SIG-M5 (cell line): Measurements from ENCODE around the gene ZBED3.

Source experiments
- DNase-seq: peaks from one replicate; lab custom pipeline; 2025; lab: John Stamatoyannopoulos, UW

Gene ZBED3

GRCh38 chr5:77076961-77077828, 9.9 kb downstream of the ZBED3 start:
- no peak for DNase-seq

- DNase-seq = no peak
Observed at GRCh38 chr5:77074745-77075144, 12.3 kb downstream of the ZBED3 start.

GRCh38 chr5:77073667-77074066, 13.4 kb downstream of the ZBED3 start:
- DNase-seq = no peak

- DNase-seq = no peak
Observed at GRCh38 chr5:77066823-77067442, 20.2 kb downstream of the ZBED3 start.

- DNase-seq = peak; percentile 27
Observed at GRCh38 chr5:77066184-77066583, 20.9 kb downstream of the ZBED3 start.

- DNase-seq = peak; percentile 41
Observed at GRCh38 chr5:77065256-77065655, 21.8 kb downstream of the ZBED3 start.

- no peak for DNase-seq
Observed at GRCh38 chr5:77064040-77064439, 23.0 kb downstream of the ZBED3 start.

- DNase-seq = no peak
Observed at GRCh38 chr5:77046416-77047073, 40.5 kb downstream of the ZBED3 start.

GRCh38 chr5:77035950-77036349, 51.1 kb downstream of the ZBED3 start:
- no peak for DNase-seq

GRCh38 chr5:77033338-77033737, 53.7 kb downstream of the ZBED3 start:
- no peak for DNase-seq

GRCh38 chr5:77032635-77033034, 54.5 kb downstream of the ZBED3 start:
- DNase-seq = no peak

- no peak for DNase-seq
Observed at GRCh38 chr5:77031891-77032290, 55.2 kb downstream of the ZBED3 start.

GRCh38 chr5:77030097-77031071, 56.7 kb downstream of the ZBED3 start, which contains the start of gene AGGF1:
AGGF1 (plus strand) TSS chr5:77030404; CDS start chr5:77030767, 363 bp downstream.
- DNase-seq = peak; percentile 78

- no peak for DNase-seq
Observed at GRCh38 chr5:77029376-77029885, 57.7 kb downstream of the ZBED3 start.

GRCh38 chr5:77028631-77029375, 58.3 kb downstream of the ZBED3 start:
- no peak for DNase-seq

- DNase-seq = no peak
Observed at GRCh38 chr5:77024490-77024889, 62.6 kb downstream of the ZBED3 start.

GRCh38 chr5:77022511-77023417, 64.3 kb downstream of the ZBED3 start:
- DNase-seq = no peak
